A673 (cell line): ENCODE results near the gene CD40LG. TPM values are rescaled to one million over a fixed set of nuclear protein-coding genes. Genes with fewer than 3 reads are reported as not detected.

Source experiments
- BruUV-seq: library from RNA; stranded (reverse); fragments of 400-500 nt; replicated peaks from 2 replicates; lab custom pipeline; 2021; lab: Mats Ljungman, UMichigan
- CTCF ChIA-PET: fragments of 300-600 bp; sonication (Branson Sonifier 250); formaldehyde crosslinking; loops from one replicate; lab custom pipeline; 2022; ENCODE audit warnings: antibody characterized with exemption; lab: Charles Lee
- POLR2A ChIA-PET: fragments of 300-600 bp; sonication (Branson Sonifier 250); formaldehyde crosslinking; loops from one replicate; lab custom pipeline; 2022; ENCODE audit warnings: antibody characterized with exemption; ENCODE audit not compliant: low non-redundant PET; lab: Charles Lee
- DNase-seq: peaks from one replicate; pipeline ENCODE4 v3.0.0-alpha.2; 2015; ENCODE audit warnings: low spot score
- H3K27ac ChIP-seq: fragments of 200-600 bp; sonication (generic); 2 replicates; pipeline ENCODE4 v1.5.1; 2016; ENCODE audit warnings: mixed run types, low read depth, mild to moderate bottlenecking, mixed read lengths, antibody characterized with exemption, low read length; ENCODE audit not compliant: poor library complexity, severe bottlenecking
- H3K27me3 ChIP-seq: fragments of 200-600 bp; sonication (generic); replicated peaks from 2 replicates; pipeline ENCODE4 v1.6.1; 2017; ENCODE audit warnings: mixed run types, low read depth, mild to moderate bottlenecking, mixed read lengths, antibody characterized with exemption, low read length; ENCODE audit not compliant: insufficient read depth, poor library complexity
- H3K36me3 ChIP-seq: fragments of 200-600 bp; sonication (generic); 2 replicates; pipeline ENCODE4 v1.6.1; 2016; ENCODE audit warnings: mixed run types, mild to moderate bottlenecking, mixed read lengths, antibody characterized with exemption, low read length; ENCODE audit not compliant: insufficient read depth, poor library complexity, severe bottlenecking
- H3K4me1 ChIP-seq: fragments of 200-600 bp; sonication (generic); 2 replicates; pipeline ENCODE4 v1.6.1; 2017; ENCODE audit warnings: mixed run types, mild to moderate bottlenecking, mixed read lengths, antibody characterized with exemption, low read length; ENCODE audit not compliant: insufficient read depth, poor library complexity, severe bottlenecking
- H3K4me3 ChIP-seq: fragments of 200-600 bp; sonication (generic); 2 replicates; pipeline ENCODE4 v1.5.1; 2016; ENCODE audit warnings: low read depth, mixed run types, mild to moderate bottlenecking, mixed read lengths, low read length; ENCODE audit not compliant: poor library complexity, severe bottlenecking
- H3K9me3 ChIP-seq: fragments of 200-600 bp; sonication (generic); 2 replicates; pipeline ENCODE4 v1.6.1; 2016; ENCODE audit warnings: mixed run types, low read depth, mild to moderate bottlenecking, mixed read lengths, antibody characterized with exemption, low read length; ENCODE audit not compliant: poor library complexity, severe bottlenecking
- EZH2 ChIP-seq: fragments of 200-600 bp; sonication (generic); IDR thresholded peaks from 2 replicates; pipeline ENCODE4 v1.6.1; 2017; ENCODE audit warnings: borderline replicate concordance, low read depth, mild to moderate bottlenecking, mixed read lengths, antibody characterized with exemption, low read length; ENCODE audit not compliant: poor library complexity, severe bottlenecking
- intact Hi-C: fragments of 100-400 bp; cut with micrococcal nuclease; formaldehyde crosslinking; loops from one replicate; pipeline ENCODE4 v1.10.0; 2022; ENCODE audit not compliant: unreplicated experiment
- total RNA-seq: library from RNA; stranded (reverse); gene quantifications from 2 replicates; pipeline ENCODE4 v1.2.3, GENCODE V29; 2021
- TF ChIP-seq, protein P1 (sequence below): fragments of 300-800, 200-600 bp; sonication (generic); conservative IDR thresholded peaks from 2 replicates; pipeline ENCODE4 v1.5.1; 2017; ENCODE audit warnings: low read depth, mild to moderate bottlenecking, antibody characterized with exemption, low read length, moderate library complexity, mixed read lengths

Gene CD40LG
- total RNA-seq, 1 experiment from 2014 or later: not detected

DNA sequence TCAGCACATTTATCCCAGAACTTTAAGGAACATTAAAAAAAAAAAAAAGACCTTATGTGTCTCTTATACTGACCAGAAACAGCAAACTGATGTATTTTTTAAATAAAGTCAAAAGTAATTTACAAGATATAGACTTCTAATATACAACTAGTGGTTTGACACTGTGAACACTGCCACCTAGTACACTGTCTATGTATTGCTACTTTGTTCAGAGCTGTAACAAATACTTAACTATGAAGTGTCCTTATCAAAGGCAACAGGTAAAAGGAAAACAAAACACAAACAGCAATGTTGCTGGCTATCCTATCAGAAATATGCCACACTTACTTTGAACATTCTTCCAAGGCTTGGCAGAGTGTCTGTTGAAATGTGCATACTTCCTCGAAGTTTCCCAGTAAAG is 60.4 kb downstream of the CD40LG start:
- intact Hi-C loops: no loop called here
- Histone ChIP-seq H3K4me1 (peaks cover 9% of the 10 kb centered on the region), H3K36me3 (no peaks in the 10 kb centered on the region), H3K9me3 (no peaks in the 10 kb centered on the region), H3K4me3 (no peak overlapping the region), H3K27ac (no peak overlapping the region), H3K27me3 (no peaks in the 10 kb centered on the region)
- peak; percentile 16 for DNase-seq
- CTCF ChIA-PET: interaction anchor here (0.5 to 0.7 kb wide), 6 partner anchors 18 to 219 kb away, joined by 3 to 6 read pairs (median 4); no protein-coding TSS in a partner anchor
- BruUV-seq: no TSS peak
- POLR2A ChIA-PET: no interaction called here
- TF ChIP-seq, protein P1, sequence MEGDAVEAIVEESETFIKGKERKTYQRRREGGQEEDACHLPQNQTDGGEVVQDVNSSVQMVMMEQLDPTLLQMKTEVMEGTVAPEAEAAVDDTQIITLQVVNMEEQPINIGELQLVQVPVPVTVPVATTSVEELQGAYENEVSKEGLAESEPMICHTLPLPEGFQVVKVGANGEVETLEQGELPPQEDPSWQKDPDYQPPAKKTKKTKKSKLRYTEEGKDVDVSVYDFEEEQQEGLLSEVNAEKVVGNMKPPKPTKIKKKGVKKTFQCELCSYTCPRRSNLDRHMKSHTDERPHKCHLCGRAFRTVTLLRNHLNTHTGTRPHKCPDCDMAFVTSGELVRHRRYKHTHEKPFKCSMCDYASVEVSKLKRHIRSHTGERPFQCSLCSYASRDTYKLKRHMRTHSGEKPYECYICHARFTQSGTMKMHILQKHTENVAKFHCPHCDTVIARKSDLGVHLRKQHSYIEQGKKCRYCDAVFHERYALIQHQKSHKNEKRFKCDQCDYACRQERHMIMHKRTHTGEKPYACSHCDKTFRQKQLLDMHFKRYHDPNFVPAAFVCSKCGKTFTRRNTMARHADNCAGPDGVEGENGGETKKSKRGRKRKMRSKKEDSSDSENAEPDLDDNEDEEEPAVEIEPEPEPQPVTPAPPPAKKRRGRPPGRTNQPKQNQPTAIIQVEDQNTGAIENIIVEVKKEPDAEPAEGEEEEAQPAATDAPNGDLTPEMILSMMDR: peak; percentile 68
- TF ChIP-seq EZH2: no peak

Other genes starting within 250 kb of the CD40LG start
- not detected in 2 replicates for gene BRS3, start 160.2 kb upstream of the CD40LG start, total RNA-seq
- 72.3 and 79.3 TPM in 2 replicates for gene HTATSF1, start 150.6 kb upstream of the CD40LG start, total RNA-seq
- gene VGLL1, start 115.9 kb upstream of the CD40LG start, total RNA-seq: not detected in 2 replicates
- gene ARHGEF6, start 132.8 kb downstream of the CD40LG start, total RNA-seq: 11.4 and 16.3 TPM in 2 replicates
- gene RBMX, start 232.6 kb downstream of the CD40LG start, total RNA-seq: 422 and 432 TPM in 2 replicates